Stimulated activated CD8-positive, alpha-beta memory T cell treated with anti-CD3 and anti-CD28 coated beads, Interleukin-7, amount 100 ng/mL, for 4 hours (primary cell): ENCODE data around the gene KCND2.

Experiments used
- DNase-seq, 2 donors: peaks; one replicate each; pipeline ENCODE4 v3.0.0-alpha.2; 2020; ENCODE audit warnings: low read depth in 2 of 2

Gene KCND2

DNA sequence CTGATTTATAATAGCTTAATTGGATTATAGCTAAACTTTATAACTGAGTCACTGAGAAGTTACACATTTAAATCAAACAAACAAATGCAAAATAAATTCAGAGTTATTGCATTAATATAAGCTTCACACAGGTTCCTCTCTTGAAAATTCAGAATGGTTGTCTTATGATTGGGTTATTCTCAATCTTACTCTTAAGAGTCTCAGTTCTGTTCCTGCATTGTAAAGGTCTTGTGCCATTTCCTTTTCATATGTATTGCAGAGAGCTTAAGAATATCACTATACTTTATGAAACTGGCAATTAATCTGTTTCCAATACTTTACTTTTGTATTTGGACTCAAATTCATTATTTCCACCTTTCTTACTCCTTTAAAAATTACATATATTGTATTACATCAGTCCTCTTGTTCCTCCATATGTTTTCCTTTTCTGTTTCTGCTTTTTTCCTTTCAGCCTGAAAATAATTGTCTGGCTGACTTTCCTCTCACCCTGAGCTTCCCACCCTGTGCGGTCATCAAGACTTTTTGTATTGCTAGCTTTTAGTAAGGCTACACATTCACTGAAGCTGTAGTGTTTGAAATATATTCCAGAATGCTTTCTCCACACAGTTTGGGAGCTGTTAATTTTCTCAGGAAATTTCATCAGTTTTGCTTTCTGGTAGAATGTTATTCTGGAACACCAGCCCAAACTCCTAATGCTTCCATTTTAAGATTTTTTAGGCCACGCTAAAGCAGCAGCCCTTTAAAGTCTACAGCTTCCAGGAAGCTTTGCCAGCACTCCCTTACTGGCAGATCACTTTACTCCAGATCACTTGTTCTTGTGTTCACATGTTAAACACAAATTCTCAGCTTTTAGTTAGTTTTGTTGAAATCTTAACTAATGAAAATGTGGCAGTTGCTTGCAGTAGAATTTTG lies 139.4 kb downstream of the KCND2 start:
- DNase-seq = no peak

DNA sequence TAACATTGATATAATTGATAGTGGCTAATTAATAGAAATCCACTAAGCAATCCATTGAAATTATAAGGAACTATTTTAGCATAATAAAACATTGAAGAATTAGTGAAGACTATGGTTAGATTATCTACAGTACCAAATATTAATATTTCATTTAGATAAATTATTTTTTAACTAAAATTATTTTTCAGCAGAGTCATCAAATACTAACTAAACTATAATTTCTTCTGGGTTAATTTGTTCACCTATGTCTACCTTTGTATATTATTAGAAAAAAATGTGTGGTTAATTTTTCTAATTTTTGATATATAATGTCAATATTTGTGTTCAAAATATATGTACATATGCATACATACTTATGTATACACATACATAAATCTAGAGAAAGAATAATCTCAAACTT lies 140.2 kb downstream of the KCND2 start:
- DNase-seq = no peak

DNA sequence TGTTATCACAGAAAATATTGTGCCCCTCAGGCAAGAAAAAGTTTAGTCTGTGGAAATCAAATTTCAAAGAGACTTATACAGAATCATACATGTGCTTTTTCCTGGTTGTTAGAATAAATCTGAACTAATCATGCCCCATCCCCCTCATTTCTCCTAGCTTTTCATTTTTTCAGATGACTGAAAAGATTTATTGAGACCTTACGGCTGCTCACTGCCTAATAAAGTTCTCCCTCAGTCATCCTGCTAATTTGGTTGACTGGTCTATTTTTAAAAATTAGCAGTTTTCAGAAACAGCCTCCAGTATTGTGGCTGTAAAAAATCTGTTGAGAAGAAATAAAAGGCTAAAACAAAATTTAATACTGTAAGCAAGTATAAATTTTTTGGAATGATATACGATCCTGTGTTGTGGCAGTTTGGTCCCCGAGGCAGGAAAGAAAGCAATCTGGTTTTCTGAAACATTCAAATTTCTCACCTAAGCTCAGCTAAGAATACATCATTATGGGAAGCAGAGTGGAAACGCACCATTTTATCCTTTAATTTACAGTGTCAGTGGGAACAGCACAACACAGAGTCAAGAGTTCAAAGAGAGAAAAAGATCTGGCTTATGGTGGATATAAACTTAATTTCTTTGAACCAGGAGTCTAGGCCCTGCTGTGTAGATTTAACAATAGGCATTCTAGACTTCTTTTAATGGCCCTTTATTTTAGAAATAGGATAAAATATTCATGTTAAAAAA lies 144.4 kb downstream of the KCND2 start:
- DNase-seq = no peak

DNA sequence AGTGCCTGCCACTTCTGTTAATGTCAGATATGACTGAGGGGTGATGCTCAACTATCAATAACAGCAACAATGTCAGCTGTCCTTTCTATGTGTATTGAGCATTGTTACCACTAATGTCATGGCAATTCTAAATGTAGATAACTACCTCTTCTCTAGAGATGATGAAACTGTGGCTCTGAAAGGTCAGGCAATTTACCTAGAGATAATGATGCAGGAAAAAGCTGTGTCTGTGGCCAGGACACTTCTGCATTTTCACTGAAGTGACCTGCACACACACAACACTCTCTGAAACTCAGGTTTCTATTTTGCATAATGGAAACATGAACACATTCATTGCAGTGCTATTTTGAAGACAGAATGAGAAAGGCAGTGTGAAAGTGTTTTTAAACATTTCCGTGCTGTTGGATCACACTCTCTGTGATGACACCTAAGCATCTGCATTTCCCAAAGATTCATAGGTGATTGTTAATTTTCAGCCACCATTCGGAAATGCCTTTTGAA lies 148.2 kb downstream of the KCND2 start:
- no peak for DNase-seq

DNA sequence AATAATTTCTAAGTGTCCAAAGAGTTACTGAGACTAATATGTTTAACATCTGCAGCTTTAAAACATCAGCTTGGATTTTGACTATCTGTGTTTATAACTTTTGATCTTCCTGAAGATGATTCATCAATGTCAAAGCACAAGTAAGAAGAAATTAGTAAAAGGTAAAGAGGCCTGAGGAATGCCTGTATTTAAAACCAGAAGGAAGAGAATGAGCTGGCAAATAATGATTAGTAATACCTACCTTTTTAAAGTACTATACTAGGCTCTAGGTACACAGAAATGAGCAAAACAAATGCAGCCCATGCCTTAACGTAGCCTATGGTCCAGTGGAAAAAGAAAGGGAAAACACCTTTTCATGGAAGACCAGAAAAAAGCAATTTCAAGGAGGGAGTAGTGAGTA lies 158.0 kb downstream of the KCND2 start:
- DNase-seq = no peak

DNA sequence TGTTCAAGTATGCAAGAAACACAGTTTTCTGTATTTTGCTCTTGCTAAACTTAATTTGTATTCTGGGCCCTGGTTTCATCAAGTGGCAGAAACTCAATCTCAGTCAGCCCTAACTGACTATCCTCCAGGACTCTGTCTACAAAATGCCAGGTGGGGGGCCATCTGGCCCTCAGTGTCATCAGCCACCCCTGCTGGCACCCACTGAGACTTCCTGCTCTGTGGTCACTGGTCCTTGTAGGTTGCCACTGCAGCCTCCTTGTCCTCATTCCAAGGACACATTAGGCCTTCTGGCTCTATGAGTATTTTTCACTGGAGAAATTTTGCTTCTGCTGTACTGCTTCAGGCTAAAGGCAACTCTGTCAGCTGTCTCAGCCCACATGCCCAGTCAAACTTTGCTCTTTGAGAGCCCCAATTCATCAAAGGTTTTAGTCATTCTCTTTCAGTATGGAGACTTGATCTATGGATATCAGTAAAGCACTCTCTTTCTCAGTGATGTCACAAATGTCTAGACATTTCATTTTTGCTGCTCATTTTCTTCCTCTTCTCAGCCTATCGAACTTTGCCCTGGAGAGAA lies 163.6 kb downstream of the KCND2 start:
- no peak for DNase-seq

DNA sequence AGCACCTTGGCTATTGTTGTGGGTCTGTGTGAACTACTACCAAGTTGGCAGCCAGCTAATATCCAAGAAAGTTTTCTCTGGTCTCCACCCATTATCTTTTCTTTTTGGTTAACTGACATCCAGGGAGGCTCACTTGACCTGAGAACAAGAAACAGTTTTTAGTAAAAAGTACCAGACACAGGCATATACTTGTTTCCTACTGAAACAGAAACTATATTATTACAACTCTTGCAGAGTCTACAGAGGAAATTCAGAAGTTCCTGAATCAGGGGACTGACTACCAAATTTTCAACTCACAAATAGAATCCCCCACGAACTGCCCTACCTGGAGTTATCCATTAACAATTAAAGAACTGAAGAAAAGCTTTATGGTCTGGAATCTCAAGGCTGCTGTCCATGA lies 168.9 kb downstream of the KCND2 start:
- no peak for DNase-seq

DNA sequence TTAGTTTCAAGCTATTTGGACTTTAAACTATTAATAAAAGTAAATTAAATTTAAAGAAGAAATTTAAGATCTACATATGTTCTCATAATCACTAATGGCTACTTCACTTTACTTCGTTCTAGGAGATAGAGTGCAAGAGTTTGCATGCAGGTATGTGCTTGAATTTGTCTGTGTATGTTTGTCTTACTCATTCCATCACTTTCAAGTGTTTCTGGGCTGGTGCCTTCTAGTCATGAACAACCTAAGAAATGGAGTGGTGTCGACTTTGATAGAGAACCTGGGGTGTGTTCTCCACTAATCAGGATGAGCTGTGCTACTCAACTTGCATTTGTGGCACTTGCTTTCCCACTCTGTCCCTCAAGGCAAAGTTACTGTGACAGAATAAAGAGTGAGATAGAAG lies 169.9 kb downstream of the KCND2 start:
- no peak for DNase-seq

DNA sequence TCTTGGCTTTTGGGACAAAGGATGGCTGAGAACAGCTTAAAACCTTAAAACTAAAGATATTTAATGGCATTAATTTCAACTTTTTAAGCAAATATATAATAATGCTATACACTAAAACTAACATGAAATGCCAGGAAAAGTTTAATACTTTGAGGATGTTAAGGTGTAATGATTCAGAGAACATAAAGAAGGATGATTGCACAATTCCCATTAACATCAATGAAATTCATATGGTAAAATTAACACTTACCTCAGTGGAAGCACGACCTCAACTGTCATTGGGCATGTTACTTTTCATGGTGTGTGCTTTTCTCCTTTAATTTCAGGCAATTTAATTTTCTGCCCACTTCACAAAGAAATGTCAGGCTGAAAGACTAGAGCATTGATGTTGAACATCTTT lies 171.7 kb downstream of the KCND2 start:
- no peak for DNase-seq

DNA sequence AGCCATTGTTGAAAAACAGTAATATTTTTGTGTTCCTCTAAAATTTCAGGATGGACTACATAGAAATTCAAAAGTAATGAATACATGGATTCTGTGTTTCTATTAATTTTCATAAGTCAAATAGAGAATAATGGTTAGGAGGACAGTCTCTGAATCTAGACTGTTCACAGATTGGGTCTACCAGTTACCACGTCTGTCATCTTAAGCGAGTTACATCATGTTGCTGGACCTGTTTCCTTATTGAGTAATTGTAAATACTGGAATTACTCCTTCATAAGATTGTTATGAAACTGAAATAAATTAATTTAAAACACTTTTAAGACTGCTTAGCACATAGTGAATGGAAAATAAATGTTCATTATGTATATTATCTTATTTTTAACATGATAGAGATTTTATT lies 172.3 kb downstream of the KCND2 start:
- no peak for DNase-seq

DNA sequence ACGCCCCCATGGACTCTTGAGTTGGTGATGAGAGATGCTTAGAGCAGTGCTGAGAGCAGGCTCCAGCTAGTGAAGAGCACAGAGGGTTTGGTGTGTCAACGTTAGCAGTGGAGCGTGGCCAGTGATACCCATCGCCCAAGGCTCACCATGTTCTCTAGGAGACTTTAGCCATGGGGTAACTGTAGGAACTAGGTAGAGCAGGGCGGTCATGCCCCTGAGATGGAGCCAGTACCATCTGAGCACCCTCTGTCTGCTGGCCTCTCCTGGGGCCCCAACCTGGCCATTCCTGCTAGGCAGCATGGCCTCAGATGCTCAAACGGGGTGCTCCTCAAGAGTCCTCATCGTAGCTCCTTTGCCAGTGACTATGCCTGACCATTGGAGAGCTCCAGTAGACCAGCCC lies 179.7 kb downstream of the KCND2 start:
- DNase-seq = no peak

DNA sequence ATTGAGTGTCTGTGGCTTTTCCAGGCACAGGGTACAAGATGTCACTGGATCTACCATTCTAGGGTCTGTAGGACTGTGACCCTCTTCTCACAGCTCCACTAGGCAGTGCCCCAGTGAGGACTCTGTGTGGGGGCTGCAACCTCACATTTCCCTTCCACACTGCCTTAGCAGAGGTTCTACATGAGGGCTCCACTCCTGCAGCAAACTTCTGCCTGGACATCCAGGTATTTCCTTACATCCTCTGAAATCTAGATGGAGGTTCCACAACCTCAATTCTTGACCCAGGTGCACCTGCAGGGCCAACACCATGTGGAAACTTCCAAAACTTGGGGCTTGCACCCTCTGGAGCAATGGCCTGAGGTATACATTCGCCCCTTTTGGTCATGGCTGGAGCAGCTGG lies 183.7 kb downstream of the KCND2 start:
- no peak for DNase-seq

DNA sequence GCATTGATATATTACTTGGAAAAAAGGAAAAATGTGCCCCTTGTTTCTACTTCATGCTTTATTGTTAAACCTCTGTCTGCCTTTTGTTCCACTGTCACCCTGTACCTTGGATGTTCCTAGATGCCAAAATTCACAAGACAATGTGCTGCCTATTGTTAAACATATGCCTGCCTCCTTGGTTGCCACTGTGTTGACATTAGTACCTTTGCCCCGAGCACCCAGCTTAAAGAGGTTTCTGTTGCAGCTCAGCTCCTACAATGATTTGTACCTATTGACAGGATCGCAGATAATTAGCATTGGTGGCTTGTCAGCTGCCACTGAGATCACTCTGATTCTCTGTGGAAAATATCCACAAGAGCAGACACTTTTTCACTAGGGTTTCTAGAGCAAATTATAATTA lies 188.0 kb downstream of the KCND2 start:
- no peak for DNase-seq

DNA sequence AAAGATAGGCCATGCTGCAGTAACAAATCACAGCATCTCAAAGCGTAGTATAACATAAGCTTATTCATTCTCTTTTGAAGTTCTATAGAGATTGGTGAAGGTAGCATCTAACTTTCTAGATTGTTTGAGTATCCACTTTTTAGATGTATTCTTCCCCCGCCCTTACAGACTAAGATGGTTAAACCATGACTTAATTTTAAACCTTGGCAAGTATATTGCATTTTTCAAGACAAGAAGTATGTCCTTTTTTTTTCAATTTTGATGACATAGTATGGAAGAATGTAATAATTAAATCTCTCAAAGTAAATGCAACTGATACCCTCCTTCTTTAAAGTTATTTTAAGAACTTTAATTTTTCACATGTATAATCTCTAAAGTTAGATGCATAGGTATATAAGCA lies 190.0 kb downstream of the KCND2 start:
- no peak for DNase-seq

DNA sequence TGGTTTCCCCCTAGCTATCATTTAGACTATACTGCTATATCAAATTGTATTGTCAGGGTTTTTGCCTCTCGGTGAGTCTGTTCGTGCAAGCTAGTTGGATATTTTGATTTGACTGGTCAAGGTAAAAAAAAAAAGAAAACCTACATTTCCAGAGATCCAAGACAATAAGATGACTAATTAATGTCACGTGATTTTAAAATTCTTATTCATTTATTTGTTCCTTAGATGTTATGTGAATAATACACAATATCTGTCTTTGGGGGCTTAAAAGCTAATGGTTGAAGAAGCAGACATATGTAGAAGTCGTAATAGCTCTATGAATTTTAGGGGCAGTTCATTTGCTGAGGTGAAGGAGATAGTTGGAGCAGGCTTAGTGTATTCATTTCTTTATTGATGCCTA lies 191.1 kb downstream of the KCND2 start:
- DNase-seq = no peak

DNA sequence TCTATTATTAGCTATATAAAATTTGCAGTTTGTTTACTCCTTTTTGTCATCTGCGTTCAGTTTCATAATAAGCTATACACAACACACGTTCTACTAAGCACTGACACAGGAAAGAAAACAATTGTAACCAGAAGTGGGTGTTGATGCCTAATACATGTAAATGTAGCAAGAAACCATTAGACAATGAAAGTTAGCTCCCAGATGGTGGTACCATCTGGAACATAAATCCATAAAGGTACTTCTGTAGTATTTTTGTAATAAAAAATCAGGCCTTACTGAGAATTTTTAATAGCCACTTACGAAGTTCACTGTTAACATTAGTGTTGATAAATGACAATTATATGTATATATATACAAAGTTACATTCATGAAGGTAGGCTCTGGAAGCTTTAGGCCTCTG lies 194.7 kb downstream of the KCND2 start:
- DNase-seq = no peak

DNA sequence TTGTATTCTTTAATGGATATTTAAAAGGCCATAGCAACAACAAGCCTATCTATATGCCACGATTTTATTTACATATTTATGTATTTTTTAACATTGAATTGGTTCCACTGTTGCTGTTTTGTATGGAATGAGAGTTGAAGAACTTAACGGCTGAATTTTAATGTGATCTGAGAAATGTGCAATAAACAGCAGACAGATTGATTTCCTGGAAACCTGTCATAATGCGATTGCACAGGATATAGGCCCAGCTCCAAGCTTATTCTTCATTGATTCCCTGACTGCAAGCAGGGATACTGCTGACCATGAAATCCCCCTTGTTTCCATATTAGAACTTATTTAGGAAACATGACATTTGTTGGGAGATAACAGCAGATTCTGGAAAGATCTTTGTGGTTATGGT lies 195.6 kb downstream of the KCND2 start:
- no peak for DNase-seq

DNA sequence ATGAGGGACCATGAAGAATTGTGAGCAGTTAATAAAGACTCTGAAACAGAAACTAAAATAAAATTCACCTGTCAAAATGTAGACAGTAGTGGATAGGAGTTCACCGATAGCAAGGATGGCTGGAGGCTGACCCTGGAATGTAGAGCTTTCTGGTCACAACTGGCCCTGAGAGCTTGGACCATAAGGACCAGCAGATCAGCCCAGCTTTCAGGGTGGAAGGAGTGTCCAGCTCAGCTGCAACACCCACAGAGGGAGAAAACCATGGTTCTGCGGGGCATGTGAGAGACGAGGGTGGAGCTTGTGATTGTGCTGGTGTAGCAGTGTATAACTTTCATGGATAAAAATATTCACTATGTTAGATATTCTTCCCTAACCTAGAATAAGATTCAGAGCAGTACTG lies 199.9 kb downstream of the KCND2 start:
- no peak for DNase-seq

DNA sequence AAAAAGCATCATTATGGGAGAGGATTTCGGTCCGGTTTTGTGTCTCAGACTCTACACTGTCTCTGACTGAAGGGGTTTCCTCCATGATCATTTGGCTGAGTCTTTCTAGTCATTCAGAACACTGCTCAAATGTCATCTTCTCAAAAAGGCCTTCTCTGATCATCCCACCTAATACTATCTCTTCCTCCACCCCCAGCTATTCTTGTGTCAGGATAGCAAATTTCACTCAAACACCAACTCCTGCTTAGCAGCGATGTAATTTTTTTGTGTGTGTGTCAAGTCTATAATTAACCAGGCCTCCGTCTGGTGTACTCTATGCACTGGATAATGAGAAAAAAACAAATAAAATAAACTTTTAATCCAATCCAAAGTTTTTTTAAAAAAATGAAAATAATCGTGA lies 200.4 kb downstream of the KCND2 start:
- DNase-seq = no peak

DNA sequence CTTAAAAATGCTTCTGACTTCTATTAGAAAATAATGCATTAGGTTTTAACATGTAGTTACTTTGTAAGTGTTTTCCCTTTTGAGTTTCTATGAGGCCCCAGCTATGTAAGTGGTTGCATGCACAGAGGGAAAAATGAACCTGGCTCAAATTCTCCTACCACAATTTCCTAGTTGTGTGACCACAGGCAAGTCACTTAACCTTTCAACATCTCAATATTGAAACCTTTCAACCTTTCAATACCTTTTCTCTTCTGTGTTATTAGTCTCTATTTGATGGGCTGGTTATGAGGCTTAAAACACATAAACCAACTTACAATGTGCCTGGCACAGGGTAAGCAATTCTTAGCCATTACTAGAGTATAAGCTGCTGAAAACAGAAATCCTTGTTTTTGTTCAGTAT lies 203.0 kb downstream of the KCND2 start:
- DNase-seq = no peak

DNA sequence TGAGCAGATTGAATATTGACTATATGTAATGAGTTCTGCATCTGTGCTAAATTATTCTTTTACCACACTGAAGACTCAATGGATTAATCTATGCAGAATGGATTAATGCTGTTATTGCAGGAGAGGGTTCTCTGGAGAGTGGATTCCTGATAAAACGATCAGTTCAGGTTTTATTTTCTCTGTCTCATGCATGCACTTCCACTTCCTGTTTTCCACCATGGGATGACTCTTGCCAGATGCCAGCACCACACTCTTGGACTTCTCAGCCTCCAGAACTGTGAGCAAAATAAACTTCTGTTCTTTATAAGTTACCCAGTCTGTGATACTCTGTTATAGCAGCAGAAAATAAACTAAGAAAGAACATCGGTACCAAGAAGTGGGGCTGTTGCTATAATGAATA lies 207.5 kb downstream of the KCND2 start:
- DNase-seq = no peak

DNA sequence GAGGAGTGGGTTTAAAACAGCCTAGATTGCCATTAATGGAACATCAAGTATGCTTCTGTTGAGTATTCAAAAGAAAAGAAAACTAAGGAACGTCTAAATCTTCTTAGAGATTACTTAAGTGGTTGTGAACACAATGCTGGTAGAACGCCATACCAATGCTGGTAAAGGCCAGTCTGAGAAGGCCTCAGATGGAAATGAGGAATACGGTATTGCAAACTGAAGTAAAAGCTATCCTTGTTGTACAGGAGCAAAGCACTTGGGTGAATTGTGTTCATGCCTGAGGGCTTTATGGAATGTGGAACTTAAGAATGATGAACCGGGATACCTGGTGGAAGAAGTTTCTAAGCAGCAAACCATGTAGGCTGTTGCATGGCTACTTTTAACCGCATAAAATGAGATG lies 208.0 kb downstream of the KCND2 start:
- no peak for DNase-seq

DNA sequence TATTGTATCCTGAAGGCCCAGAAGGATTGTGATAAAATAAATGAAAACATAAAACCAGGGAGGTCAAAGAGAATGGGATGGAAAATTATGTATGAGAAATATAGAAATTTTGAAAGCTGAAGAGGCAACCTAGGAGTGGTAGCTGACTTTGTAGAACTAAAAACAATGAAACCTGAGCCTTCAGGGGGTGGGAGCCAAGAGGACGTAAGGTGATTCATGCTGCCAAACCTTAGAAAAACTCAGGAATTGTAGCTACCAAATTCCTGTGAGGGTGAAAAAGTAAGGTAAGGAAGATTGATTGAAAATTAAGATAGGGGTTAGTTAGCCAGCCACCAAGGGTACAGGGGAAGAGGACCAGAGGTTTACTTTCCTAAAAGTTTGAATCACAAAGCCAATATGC lies 213.2 kb downstream of the KCND2 start:
- no peak for DNase-seq
